Ovary (tissue), 3 donors: ENCODE data around the gene SLIT3.

Source experiments
- CTCF ChIP-seq, 3 donors: fragments of 450-650 bp in 2 of 3; fragments of 200-600 bp in 1 of 3; IDR thresholded peaks; one replicate each; pipeline versions ENCODE4 v1.5.1 to v1.8.0; 2016 to 2022; ENCODE audit warnings: antibody characterized with exemption in 3 of 3, mild to moderate bottlenecking in 1 of 3
- EP300 ChIP-seq: sonication (generic); formaldehyde crosslinking; IDR thresholded peaks from one replicate; pipeline ENCODE4 v1.6.1; 2017; ENCODE audit warnings: antibody characterized with exemption
- POLR2A ChIP-seq: fragments of 450-650 bp; IDR thresholded peaks from one replicate; pipeline ENCODE4 v1.6.1; 2017; ENCODE audit warnings: antibody characterized with exemption, mild to moderate bottlenecking, moderate library complexity
- donor health status: DM: no; HTN: no; CAD: no.

- TF ChIP-seq POLR2A (no peak), CTCF (IDR thresholded peaks at IDR 0.05) (no peak), EP300 (no peak)
Measured at GRCh38 chr5:168790002-168790635, 510.8 kb downstream of the SLIT3 start.
